Thyroid gland (tissue), 4 donors: ENCODE measurements around the gene AZIN2.
A peak's percentile ranks its signal among the peaks of the same experiment; 100 is the strongest.

ENCODE experiments used
- POLR2A ChIP-seq, 2 donors: fragments of 450-650 bp; IDR thresholded peaks; one replicate each; pipeline ENCODE4 v1.6.1; 2017; ENCODE audit warnings: antibody characterized with exemption in 2 of 2, mild to moderate bottlenecking in 2 of 2, moderate library complexity in 1 of 2
- TF ChIP-seq, protein P1 (sequence below), 6 experiments: fragments of 200-600 bp in 3 of 6; fragments of 450-650 bp in 3 of 6; sonication (generic) in 3 of 6; IDR thresholded peaks; one replicate each; pipeline ENCODE4 v1.5.1; 2016 to 2019; ENCODE audit warnings: antibody characterized with exemption in 6 of 6, mild to moderate bottlenecking in 2 of 6, inconsistent platforms in 1 of 6, moderate library complexity in 1 of 6

DNA sequence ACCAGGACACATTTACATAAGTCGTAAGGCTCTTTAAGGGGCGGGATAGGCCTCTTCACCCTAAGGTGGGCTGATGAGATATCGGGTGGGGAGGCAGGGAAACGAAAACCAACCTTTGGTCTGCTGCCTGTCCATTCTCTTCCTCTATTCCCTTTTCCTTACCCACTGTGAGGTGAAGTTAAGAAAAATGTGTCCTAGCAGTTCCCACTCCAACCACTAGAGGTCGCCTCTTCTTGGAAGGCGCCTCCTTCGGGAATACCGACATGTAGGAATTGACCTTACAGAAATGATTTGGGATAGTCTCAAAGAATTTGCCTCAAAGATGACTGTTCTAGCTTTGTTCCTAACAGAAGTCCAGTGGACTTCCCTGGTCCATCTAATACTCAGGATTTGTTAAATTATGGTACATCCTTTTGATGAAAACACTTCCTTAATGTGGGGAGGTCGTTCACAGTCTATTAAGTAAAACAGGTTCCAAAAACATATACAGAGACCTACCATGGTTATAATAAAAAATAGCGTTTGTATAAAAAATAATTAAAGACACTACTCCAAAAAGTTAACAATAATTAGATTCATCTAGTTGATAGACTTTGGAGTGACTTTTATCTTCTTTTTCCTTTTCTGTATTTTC, 14.1 kb downstream of the AZIN2 start:
- TF ChIP-seq, protein P1, sequence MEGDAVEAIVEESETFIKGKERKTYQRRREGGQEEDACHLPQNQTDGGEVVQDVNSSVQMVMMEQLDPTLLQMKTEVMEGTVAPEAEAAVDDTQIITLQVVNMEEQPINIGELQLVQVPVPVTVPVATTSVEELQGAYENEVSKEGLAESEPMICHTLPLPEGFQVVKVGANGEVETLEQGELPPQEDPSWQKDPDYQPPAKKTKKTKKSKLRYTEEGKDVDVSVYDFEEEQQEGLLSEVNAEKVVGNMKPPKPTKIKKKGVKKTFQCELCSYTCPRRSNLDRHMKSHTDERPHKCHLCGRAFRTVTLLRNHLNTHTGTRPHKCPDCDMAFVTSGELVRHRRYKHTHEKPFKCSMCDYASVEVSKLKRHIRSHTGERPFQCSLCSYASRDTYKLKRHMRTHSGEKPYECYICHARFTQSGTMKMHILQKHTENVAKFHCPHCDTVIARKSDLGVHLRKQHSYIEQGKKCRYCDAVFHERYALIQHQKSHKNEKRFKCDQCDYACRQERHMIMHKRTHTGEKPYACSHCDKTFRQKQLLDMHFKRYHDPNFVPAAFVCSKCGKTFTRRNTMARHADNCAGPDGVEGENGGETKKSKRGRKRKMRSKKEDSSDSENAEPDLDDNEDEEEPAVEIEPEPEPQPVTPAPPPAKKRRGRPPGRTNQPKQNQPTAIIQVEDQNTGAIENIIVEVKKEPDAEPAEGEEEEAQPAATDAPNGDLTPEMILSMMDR (IDR thresholded peaks at IDR 0.05), result peak; percentile 77 to 99 (median 95)
- TF ChIP-seq POLR2A (IDR thresholded peaks at IDR 0.05), result no peak
